CD4-positive, alpha-beta T cell treated with Interleukin-1 beta for 1 hour (primary cell): ENCODE data around the gene HCFC2.

Experiments used
- DNase-seq, 2 donors: peaks; one replicate each; pipeline ENCODE4 v3.0.0-alpha.2; 2020 to 2022

The HCFC2 gene

GRCh38 chr12:104126548-104126947 lies 62.2 kb downstream of the HCFC2 start:
- no peak for DNase-seq

- no peak for DNase-seq
Observed at GRCh38 chr12:104130760-104131159, 66.4 kb downstream of the HCFC2 start.

- no peak for DNase-seq
Observed at GRCh38 chr12:104131609-104132008, 67.3 kb downstream of the HCFC2 start.

GRCh38 chr12:104132351-104132956 lies 68.1 kb downstream of the HCFC2 start:
- DNase-seq, result no peak

- DNase-seq, result no peak
Observed at GRCh38 chr12:104133321-104133720, 69.0 kb downstream of the HCFC2 start.

GRCh38 chr12:104133866-104134265 lies 69.5 kb downstream of the HCFC2 start:
- no peak for DNase-seq

GRCh38 chr12:104134882-104135281 lies 70.6 kb downstream of the HCFC2 start:
- no peak for DNase-seq

- DNase-seq, result no peak
Observed at GRCh38 chr12:104136577-104136976, 72.2 kb downstream of the HCFC2 start.

- DNase-seq, result peak; percentile 22 to 50
Observed at GRCh38 chr12:104137001-104137901, 72.9 kb downstream of the HCFC2 start.

GRCh38 chr12:104137902-104138796 lies 73.8 kb downstream of the HCFC2 start, which contains the start of gene NFYB:
NFYB (minus strand) TSS chr12:104138210; CDS start chr12:104135453, 2,757 bp downstream.
- peak; percentile 95 for DNase-seq

GRCh38 chr12:104138797-104139152 lies 74.4 kb downstream of the HCFC2 start:
- DNase-seq, result no peak

GRCh38 chr12:104142543-104142942 lies 78.2 kb downstream of the HCFC2 start:
- no peak for DNase-seq

- DNase-seq, result no peak
Observed at GRCh38 chr12:104143002-104143401, 78.7 kb downstream of the HCFC2 start.

GRCh38 chr12:104143918-104144317 lies 79.6 kb downstream of the HCFC2 start:
- DNase-seq, result no peak

GRCh38 chr12:104147346-104147745 lies 83.0 kb downstream of the HCFC2 start:
- DNase-seq, result no peak

GRCh38 chr12:104150416-104150815 lies 86.1 kb downstream of the HCFC2 start:
- no peak for DNase-seq

GRCh38 chr12:104152685-104153241 lies 88.4 kb downstream of the HCFC2 start:
- DNase-seq, result no peak

GRCh38 chr12:104154286-104154685 lies 90.0 kb downstream of the HCFC2 start:
- peak in 1 of 2 donors; percentile 3 for DNase-seq

- DNase-seq, result no peak
Observed at GRCh38 chr12:104154806-104155205, 90.5 kb downstream of the HCFC2 start.
